ENCODE measurements around the gene APBB1IP.
"Not testable (repeated sequence)": the region's sequence is repeated elsewhere in the genome, so short reads cannot be mapped to it uniquely, and the experiment has no call there.

Gene APBB1IP

GRCh38 chr10:26474026-26474425 lies 35.9 kb downstream of the APBB1IP start:
- no peak overlapping the region for H3K27ac ChIP-seq
- TF ChIP-seq CTCF (conservative IDR thresholded peaks at IDR 0.05; ENCODE audit: low read depth) = no peak
- ChIA-PET POLR2A (ENCODE audit: low non-redundant PET) (no interaction called here), CTCF (no interaction called here)
- DNase-seq (ENCODE audit: low spot score) = no peak

GRCh38 chr10:26474845-26475244 lies 36.7 kb downstream of the APBB1IP start:
- CTCF ChIA-PET; H3K27ac ChIP-seq; DNase-seq (ENCODE audit: low spot score); POLR2A ChIA-PET (ENCODE audit: low non-redundant PET): not testable (repeated sequence)

DNA sequence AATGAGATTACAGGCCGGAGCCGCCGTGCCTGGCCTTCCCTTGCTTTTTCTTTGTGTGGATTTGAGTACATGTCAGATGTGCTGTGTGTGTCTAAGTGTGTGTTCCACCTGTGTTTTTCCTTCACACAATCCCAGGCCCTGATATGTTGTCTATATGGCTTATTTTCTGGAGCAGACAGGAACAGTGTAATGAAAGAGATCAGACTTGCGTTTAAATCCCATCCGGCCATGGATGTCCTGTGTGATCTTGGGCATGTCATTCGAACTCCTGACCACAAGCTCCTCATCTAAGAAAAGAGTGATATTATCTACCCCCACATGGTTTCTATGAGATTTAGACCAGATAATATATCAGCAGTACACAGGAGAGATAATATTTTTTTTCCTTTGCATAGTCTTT lies 37.2 kb downstream of the APBB1IP start:
- H3K27ac ChIP-seq = no peak overlapping the region
- ChIA-PET CTCF (interaction anchor here (0.6 to 0.7 kb wide), 2 partner anchors 258 to 1486 kb away, joined by 3 to 5 read pairs; no protein-coding TSS in a partner anchor), POLR2A (ENCODE audit: low non-redundant PET) (no interaction called here)
- no peak for TF ChIP-seq CTCF (conservative IDR thresholded peaks at IDR 0.05; ENCODE audit: low read depth)
- DNase-seq (ENCODE audit: low spot score) = no peak

DNA sequence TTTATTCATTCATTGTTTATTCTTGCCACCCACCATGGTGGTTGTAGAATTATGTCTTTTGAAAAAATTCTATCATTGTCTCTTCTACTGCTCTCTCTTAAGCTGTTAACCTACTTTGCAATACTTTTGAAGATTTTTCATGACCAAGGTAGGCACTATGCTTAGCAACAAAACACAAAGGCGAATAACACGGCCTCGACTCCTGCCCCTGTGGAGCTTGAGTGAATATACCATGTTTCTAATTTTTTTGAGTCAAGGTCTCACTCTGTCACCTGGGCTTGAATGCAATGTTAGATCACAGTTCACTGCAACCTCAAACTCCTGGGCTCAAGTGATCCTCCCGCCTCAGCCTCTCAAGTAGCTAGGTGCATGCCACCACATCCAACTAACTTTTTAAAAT lies 39.4 kb downstream of the APBB1IP start:
- H3K27ac ChIP-seq = no peak overlapping the region
- no peak for TF ChIP-seq CTCF (conservative IDR thresholded peaks at IDR 0.05; ENCODE audit: low read depth)
- ChIA-PET CTCF (no interaction called here), POLR2A (ENCODE audit: low non-redundant PET) (no interaction called here)
- DNase-seq (ENCODE audit: low spot score) = no peak

- DNase-seq (ENCODE audit: low spot score) = no peak
- ChIA-PET POLR2A (ENCODE audit: low non-redundant PET) (no interaction called here), CTCF (no interaction called here)
- H3K27ac ChIP-seq = no peak overlapping the region
- no peak for TF ChIP-seq CTCF (conservative IDR thresholded peaks at IDR 0.05; ENCODE audit: low read depth)
These were observed 39.9 kb downstream of the APBB1IP start for GRCh38 chr10:26478061-26478460.

- CTCF ChIA-PET = no interaction called here
- no peak for DNase-seq (ENCODE audit: low spot score)
- no peak for TF ChIP-seq CTCF (conservative IDR thresholded peaks at IDR 0.05; ENCODE audit: low read depth)
- no peak overlapping the region for H3K27ac ChIP-seq
- POLR2A ChIA-PET (ENCODE audit: low non-redundant PET) = interaction anchor here (0.6 kb wide), 1 partner anchor 285 kb away, joined by 3 read pairs; no protein-coding TSS in a partner anchor
These were observed 41.8 kb downstream of the APBB1IP start for GRCh38 chr10:26479766-26480492.

DNA sequence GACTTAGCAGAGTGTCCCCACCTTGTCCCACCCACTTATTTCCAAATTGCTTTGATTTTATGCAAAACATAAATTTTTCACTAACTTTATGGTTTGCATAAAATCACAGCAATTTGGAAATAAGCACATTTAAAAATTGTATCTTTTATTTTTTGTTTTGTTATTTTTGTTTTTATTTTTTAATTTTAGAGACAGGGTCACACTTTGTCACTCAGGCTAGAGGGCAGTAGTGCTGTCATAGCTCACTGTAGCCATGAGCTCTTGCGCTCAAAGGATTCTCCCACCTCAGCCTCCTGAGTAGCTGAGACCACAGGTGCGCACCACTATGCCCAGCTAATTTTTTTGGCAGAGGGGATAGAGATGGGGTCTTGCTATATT lies 43.2 kb downstream of the APBB1IP start:
- H3K27ac ChIP-seq = no peak overlapping the region
- DNase-seq (ENCODE audit: low spot score) = no peak
- POLR2A ChIA-PET (ENCODE audit: low non-redundant PET) = no interaction called here
- no peak for TF ChIP-seq CTCF (conservative IDR thresholded peaks at IDR 0.05; ENCODE audit: low read depth)
- CTCF ChIA-PET = no interaction called here

Measured in RWPE1 (cell line).